A673 (cell line): ENCODE measurements around the gene PDGFC. TPM values are rescaled to one million over a fixed set of nuclear protein-coding genes. Genes with fewer than 3 reads are reported as not detected.

ENCODE experiments used
- Bru-seq: library from RNA; stranded (reverse); fragments of 400-500 nt; gene quantifications from one replicate; lab custom pipeline; 2021; lab: Mats Ljungman, UMichigan
- BruChase-seq, 2 experiments: library from RNA; stranded (reverse); fragments of 400-500 nt; gene quantifications; one replicate each; lab custom pipeline; 2021; lab: Mats Ljungman, UMichigan
- BruUV-seq: library from RNA; stranded (reverse); fragments of 400-500 nt; replicated peaks from 2 replicates; lab custom pipeline; 2021; lab: Mats Ljungman, UMichigan
- CTCF ChIA-PET: fragments of 300-600 bp; sonication (Branson Sonifier 250); formaldehyde crosslinking; loops from one replicate; lab custom pipeline; 2022; ENCODE audit warnings: antibody characterized with exemption; lab: Charles Lee
- POLR2A ChIA-PET: fragments of 300-600 bp; sonication (Branson Sonifier 250); formaldehyde crosslinking; loops from one replicate; lab custom pipeline; 2022; ENCODE audit warnings: antibody characterized with exemption; ENCODE audit not compliant: low non-redundant PET; lab: Charles Lee
- DNase-seq: peaks from one replicate; pipeline ENCODE4 v3.0.0-alpha.2; 2015; ENCODE audit warnings: low spot score
- H3K27ac ChIP-seq: fragments of 200-600 bp; sonication (generic); 2 replicates; pipeline ENCODE4 v1.5.1; 2016; ENCODE audit warnings: mixed run types, low read depth, mild to moderate bottlenecking, mixed read lengths, antibody characterized with exemption, low read length; ENCODE audit not compliant: poor library complexity, severe bottlenecking
- H3K27me3 ChIP-seq: fragments of 200-600 bp; sonication (generic); replicated peaks from 2 replicates; pipeline ENCODE4 v1.6.1; 2017; ENCODE audit warnings: mixed run types, low read depth, mild to moderate bottlenecking, mixed read lengths, antibody characterized with exemption, low read length; ENCODE audit not compliant: insufficient read depth, poor library complexity
- H3K36me3 ChIP-seq: fragments of 200-600 bp; sonication (generic); 2 replicates; pipeline ENCODE4 v1.6.1; 2016; ENCODE audit warnings: mixed run types, mild to moderate bottlenecking, mixed read lengths, antibody characterized with exemption, low read length; ENCODE audit not compliant: insufficient read depth, poor library complexity, severe bottlenecking
- H3K4me1 ChIP-seq: fragments of 200-600 bp; sonication (generic); 2 replicates; pipeline ENCODE4 v1.6.1; 2017; ENCODE audit warnings: mixed run types, mild to moderate bottlenecking, mixed read lengths, antibody characterized with exemption, low read length; ENCODE audit not compliant: insufficient read depth, poor library complexity, severe bottlenecking
- H3K4me3 ChIP-seq: fragments of 200-600 bp; sonication (generic); 2 replicates; pipeline ENCODE4 v1.5.1; 2016; ENCODE audit warnings: low read depth, mixed run types, mild to moderate bottlenecking, mixed read lengths, low read length; ENCODE audit not compliant: poor library complexity, severe bottlenecking
- H3K9me3 ChIP-seq: fragments of 200-600 bp; sonication (generic); 2 replicates; pipeline ENCODE4 v1.6.1; 2016; ENCODE audit warnings: mixed run types, low read depth, mild to moderate bottlenecking, mixed read lengths, antibody characterized with exemption, low read length; ENCODE audit not compliant: poor library complexity, severe bottlenecking
- EZH2 ChIP-seq: fragments of 200-600 bp; sonication (generic); IDR thresholded peaks from 2 replicates; pipeline ENCODE4 v1.6.1; 2017; ENCODE audit warnings: borderline replicate concordance, low read depth, mild to moderate bottlenecking, mixed read lengths, antibody characterized with exemption, low read length; ENCODE audit not compliant: poor library complexity, severe bottlenecking
- intact Hi-C: fragments of 100-400 bp; cut with micrococcal nuclease; formaldehyde crosslinking; loops from one replicate; pipeline ENCODE4 v1.10.0; 2022; ENCODE audit not compliant: unreplicated experiment
- long read RNA-seq: library from polyadenylated mRNA; stranded (forward); transcript quantifications from one replicate; pipeline ENCODE4 v2.0.0, GENCODE V29; 2022
- total RNA-seq: library from RNA; stranded (reverse); gene quantifications from 2 replicates; pipeline ENCODE4 v1.2.3, GENCODE V29; 2021
- TF ChIP-seq, protein P1 (sequence below): fragments of 300-800, 200-600 bp; sonication (generic); conservative IDR thresholded peaks from 2 replicates; pipeline ENCODE4 v1.5.1; 2017; ENCODE audit warnings: low read depth, mild to moderate bottlenecking, antibody characterized with exemption, low read length, moderate library complexity, mixed read lengths

PDGFC gene, protein sequence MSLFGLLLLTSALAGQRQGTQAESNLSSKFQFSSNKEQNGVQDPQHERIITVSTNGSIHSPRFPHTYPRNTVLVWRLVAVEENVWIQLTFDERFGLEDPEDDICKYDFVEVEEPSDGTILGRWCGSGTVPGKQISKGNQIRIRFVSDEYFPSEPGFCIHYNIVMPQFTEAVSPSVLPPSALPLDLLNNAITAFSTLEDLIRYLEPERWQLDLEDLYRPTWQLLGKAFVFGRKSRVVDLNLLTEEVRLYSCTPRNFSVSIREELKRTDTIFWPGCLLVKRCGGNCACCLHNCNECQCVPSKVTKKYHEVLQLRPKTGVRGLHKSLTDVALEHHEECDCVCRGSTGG
- total RNA-seq (28.0 and 32.6 TPM in 2 replicates), Bru-seq, nascent RNA (percentile 86 among the genes with signal in this experiment), BruChase-seq, experiment 1, labeled RNA remaining after a 2-hour chase (percentile 66 among the genes with signal in this experiment), BruChase-seq, experiment 2, labeled RNA remaining after a 6-hour chase (percentile 60 among the genes with signal in this experiment)
- long read RNA-seq, full-length matches to known transcripts, result 42 of 51 reads
- long read RNA-seq, partial matches to known transcripts, result 2 of 51 reads
- long read RNA-seq, other reads (novel, unspliced or antisense), result 7 of 51 reads

DNA sequence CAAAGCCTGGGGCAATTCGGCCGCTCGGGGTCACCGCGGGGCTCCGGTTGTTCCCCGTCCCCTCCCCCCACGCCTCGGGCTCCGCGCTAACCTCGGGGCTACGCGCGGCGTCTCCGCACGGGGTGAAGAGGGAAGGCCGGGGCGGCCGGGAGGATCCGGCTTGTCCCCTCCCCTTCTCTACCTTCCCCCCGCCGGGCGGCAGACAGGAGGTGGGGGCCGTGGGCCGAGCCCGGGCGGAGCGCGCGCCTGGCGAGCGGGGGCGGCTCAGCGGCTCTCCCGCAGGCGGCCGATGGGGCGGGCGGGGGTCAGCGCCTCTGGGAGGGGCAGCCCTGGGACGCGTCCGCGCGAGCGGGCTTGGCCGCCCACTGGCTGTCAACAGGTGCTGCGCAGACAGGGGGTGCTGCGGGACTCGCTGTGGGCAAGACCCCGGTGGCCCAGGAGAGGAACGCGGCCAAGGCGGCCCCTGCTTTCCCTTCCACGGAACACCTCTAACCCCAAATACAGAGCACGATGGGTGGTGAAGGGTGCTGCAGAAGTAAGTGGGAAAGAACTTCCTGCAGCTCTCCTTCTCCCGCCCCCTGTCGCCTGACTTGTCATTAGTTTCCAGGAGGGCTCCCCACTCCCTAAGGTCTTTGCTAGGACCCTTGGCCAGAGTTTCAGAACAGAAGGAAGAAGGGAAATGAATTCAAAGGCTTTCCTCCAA lies at the start of gene PDGFC:
Gene PDGFC (minus strand): TSS at position 124 of the 703 bp plus-strand sequence. CDS start 896 bp downstream, outside the sequence.
- Histone ChIP-seq H3K9me3 (no peaks in the 10 kb centered on the region), H3K27me3 (no peaks in the 10 kb centered on the region), H3K4me3 (peak within 1 kb of the TSS; percentile 82), H3K4me1 (peaks cover 27% of the 10 kb centered on the region), H3K36me3 (no peaks in the 10 kb centered on the region), H3K27ac (peak within 1 kb of the TSS; percentile 83)
- DNase-seq, result peak; percentile 79
- intact Hi-C loops, result loop anchor here (2.0 to 10.0 kb wide), 3 partner anchors 155 to 1003 kb away; no protein-coding TSS in a partner anchor
- CTCF ChIA-PET, result interaction anchor here (2.5 kb wide), 1 partner anchor 74 kb away, joined by 9 read pairs; no protein-coding TSS in a partner anchor
- no TSS peak for BruUV-seq
- TF ChIP-seq, protein P1, sequence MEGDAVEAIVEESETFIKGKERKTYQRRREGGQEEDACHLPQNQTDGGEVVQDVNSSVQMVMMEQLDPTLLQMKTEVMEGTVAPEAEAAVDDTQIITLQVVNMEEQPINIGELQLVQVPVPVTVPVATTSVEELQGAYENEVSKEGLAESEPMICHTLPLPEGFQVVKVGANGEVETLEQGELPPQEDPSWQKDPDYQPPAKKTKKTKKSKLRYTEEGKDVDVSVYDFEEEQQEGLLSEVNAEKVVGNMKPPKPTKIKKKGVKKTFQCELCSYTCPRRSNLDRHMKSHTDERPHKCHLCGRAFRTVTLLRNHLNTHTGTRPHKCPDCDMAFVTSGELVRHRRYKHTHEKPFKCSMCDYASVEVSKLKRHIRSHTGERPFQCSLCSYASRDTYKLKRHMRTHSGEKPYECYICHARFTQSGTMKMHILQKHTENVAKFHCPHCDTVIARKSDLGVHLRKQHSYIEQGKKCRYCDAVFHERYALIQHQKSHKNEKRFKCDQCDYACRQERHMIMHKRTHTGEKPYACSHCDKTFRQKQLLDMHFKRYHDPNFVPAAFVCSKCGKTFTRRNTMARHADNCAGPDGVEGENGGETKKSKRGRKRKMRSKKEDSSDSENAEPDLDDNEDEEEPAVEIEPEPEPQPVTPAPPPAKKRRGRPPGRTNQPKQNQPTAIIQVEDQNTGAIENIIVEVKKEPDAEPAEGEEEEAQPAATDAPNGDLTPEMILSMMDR, result peak; percentile 56
- no peak for TF ChIP-seq EZH2
- POLR2A ChIA-PET, result no interaction called here

DNA sequence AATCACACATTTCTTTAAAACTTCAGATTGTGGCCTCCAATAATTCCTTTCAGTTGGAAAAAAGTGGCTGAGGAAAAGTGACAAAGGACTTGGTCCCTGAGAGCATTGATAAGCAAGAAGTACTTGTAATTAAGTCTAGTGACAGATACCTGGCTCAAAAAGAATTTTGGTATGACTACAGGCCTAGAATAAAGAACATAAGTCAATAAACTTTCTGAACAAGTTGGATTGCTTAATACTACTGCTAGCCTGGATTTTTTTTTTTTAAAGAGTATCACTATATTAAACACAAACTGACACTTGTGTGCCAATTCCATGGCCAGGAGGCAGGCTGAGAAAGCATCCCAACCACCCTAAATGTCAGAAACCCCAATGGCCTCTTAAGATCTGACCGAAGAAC lies 49.3 kb upstream of the PDGFC start:
- CTCF ChIA-PET, result no interaction called here
- POLR2A ChIA-PET, result no interaction called here
- no peaks in the 10 kb centered on the region for H3K36me3 ChIP-seq
- H3K4me1 ChIP-seq, result no peaks in the 10 kb centered on the region
- no peak for TF ChIP-seq EZH2
- TF ChIP-seq, protein P1, result no peak
- no peaks in the 10 kb centered on the region for H3K9me3 ChIP-seq
- BruUV-seq, result no TSS peak
- H3K4me3 ChIP-seq, result no peak overlapping the region
- intact Hi-C loops, result no loop called here
- no peaks in the 10 kb centered on the region for H3K27me3 ChIP-seq
- DNase-seq, result no peak
- no peak overlapping the region for H3K27ac ChIP-seq

DNA sequence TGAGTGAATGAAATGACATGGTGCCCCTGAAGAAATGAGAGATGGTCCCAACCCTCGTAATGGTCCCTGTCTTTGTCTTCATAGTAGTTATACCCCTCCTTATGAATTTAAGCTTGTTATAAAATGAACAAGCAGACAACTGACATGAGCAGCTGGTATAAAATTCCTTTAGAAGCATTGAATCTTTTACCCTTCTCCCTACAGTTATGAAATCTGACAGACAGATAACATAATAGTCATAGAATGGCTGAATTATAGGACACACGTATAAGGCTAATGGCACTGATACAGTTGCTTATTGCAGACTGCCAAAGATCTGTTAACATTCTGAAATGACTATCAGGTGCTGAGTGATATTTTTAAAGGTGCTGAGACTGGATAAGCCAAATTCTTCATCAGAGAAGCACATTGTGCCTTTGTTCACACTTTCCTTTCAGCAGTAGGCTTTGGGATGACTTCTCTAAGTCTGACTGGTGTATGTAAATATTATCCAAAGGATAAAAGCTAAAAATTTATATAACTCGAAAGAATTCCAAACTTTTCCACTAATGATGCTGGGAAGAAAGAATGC lies 47.4 kb upstream of the PDGFC start:
- ChIA-PET CTCF (no interaction called here), POLR2A (no interaction called here)
- no peak overlapping the region for H3K4me3 ChIP-seq
- no peaks in the 10 kb centered on the region for H3K4me1 ChIP-seq
- H3K27ac ChIP-seq, result no peak overlapping the region
- H3K36me3 ChIP-seq, result no peaks in the 10 kb centered on the region
- intact Hi-C loops, result no loop called here
- no peak for DNase-seq
- BruUV-seq, result no TSS peak
- H3K27me3 ChIP-seq, result no peaks in the 10 kb centered on the region
- no peak for TF ChIP-seq EZH2
- TF ChIP-seq, protein P1, result no peak
- H3K9me3 ChIP-seq, result no peaks in the 10 kb centered on the region
